Activated naive CD4-positive, alpha-beta T cell treated with anti-CD3 and anti-CD28 coated beads for 36 hours (primary cell): Measurements from ENCODE around the gene SEMA4D. TPM values are rescaled to one million over a fixed set of nuclear protein-coding genes. Genes with fewer than 3 reads are reported as not detected.
"Not testable (repeated sequence)": the region's sequence is repeated elsewhere in the genome, so short reads cannot be mapped to it uniquely, and the experiment has no call there.

Source experiments
- CTCF ChIA-PET: fragments of 350-600 bp; sonication (Branson Sonifier 250); formaldehyde crosslinking; loops from one replicate; lab custom pipeline; 2021; ENCODE audit warnings: antibody characterized with exemption; lab: Charles Lee
- DNase-seq: peaks from one replicate; pipeline ENCODE4 v3.0.0-alpha.2; 2020
- H3K27ac Mint-ChIP-seq: one replicate; pipeline ENCODE4 v1.8.0; 2021; ENCODE audit warnings: mild to moderate bottlenecking, mixed read lengths
- H3K27me3 Mint-ChIP-seq: one replicate; pipeline ENCODE4 v1.8.0; 2021; ENCODE audit warnings: low read depth, mixed read lengths
- H3K36me3 Mint-ChIP-seq: one replicate; pipeline ENCODE4 v1.8.0; 2021; ENCODE audit warnings: low read depth, mixed read lengths
- H3K4me1 Mint-ChIP-seq: one replicate; pipeline ENCODE4 v1.8.0; 2021; ENCODE audit warnings: low read depth, mixed read lengths
- H3K4me3 Mint-ChIP-seq: one replicate; pipeline ENCODE4 v1.8.0; 2021; ENCODE audit warnings: mild to moderate bottlenecking, moderate library complexity, mixed read lengths
- H3K9me3 Mint-ChIP-seq: one replicate; pipeline ENCODE4 v1.8.0; 2021; ENCODE audit warnings: mixed read lengths
- intact Hi-C: fragments of 100-400 bp; cut with micrococcal nuclease; formaldehyde crosslinking; loops from one replicate; pipeline ENCODE4 v1.15.1; 2023
- total RNA-seq, 2 experiments: library from RNA; stranded (reverse); gene quantifications; one replicate each; pipeline ENCODE4 v1.2.3, GENCODE V29; 2021

Gene SEMA4D
- total RNA-seq, 2 experiments from 2014 or later: 156 to 160 TPM

DNA sequence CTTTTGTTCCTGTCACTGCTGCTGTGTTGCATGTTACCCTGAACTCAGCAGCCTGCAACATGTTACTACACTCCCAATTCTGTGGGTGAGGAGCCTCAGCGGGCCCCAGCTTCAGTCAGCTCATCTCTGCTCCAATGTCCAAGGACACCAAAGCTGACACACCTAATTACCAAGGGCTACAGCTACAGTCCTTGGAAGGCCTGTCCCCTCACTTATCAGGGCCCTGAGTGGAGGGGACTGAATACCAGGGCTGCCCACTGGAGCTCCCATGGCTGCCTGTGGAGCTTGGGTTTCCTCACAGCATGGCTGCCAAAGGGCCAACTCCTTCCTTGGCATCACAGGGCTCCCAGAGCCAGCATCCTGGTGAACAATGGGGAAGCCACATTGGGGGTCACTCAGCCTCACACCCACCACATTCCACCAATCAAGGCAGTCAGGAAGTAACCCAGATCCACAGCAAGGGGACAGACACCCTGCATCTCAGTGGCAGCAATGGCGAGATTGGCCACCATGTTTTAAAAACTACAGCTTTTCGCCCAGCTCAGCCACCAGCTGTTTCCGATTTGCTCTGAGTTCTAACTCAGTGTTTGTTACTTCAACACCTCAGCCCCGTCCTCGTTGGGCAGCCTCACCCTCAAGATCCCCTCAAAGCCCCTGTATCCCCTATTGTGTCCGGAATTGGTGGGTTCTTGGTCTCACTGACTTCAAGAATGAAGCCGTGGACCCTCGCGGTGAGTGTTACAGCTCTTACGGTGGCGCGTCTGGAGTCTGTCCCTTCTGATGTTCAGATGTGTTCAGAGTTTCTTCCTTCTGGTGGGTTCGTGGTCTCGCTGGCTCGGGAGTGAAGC lies 18.9 kb downstream of the SEMA4D start:
- DNase-seq: no peak
- peak overlapping the region; percentile 97 for H3K27ac Mint-ChIP-seq
- CTCF ChIA-PET: interaction anchor here (1.0 to 2.0 kb wide), 8 partner anchors 14 to 70 kb away, joined by 3 to 12 read pairs (median 3); no protein-coding TSS in a partner anchor

DNA sequence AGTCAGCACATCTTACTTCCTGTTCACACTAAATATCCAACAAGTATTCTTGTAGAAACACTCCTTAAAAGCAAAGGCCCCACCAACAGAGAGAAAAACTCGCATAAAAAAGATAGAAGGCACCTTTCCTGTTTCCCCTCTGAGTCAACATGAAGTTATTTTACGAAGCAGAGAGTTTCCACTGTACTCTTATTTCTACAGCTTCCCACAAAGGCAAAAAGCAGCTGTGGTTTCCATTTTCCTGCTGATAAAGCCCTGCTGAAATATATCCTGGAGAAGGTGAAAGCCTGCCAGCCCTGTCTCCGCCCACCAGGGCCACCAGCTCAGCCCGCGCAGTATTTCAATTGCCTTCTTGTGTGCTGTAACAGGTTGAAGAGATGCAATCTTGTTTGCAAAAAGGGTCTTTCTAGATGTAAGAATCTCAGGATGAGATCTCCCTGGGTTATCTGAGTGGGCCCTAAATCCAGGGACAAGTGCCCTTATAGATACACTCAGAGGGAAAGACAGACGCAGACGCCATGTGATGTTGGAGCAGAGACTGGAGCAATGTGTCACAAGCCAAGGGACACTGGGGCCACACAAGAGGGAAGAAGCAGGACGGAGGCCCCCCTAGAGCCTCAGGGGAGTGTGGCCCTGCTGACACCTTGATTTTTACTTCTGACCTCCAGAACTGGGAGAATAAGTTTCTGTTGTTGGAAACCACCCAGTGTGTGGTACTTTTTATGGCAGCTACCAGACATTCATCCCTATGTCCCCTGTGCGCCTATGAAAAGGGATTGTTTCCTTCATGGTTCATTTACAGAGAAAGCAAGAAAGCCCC lies 19.9 kb downstream of the SEMA4D start:
- H3K4me3 Mint-ChIP-seq: peak overlapping the region; percentile 78
- intact Hi-C loops: loop anchor here (1.0 to 2.0 kb wide), 5 partner anchors 8 to 67 kb away; no protein-coding TSS in a partner anchor
- H3K27ac Mint-ChIP-seq: peak overlapping the region; percentile 97
- H3K27me3 Mint-ChIP-seq: no peaks in the 10 kb centered on the region
- DNase-seq: peak; percentile 73
- H3K4me1 Mint-ChIP-seq: peaks cover 89% of the 10 kb centered on the region
- H3K9me3 Mint-ChIP-seq: peaks cover 7% of the 10 kb centered on the region
- CTCF ChIA-PET: interaction anchor here (0.8 to 2.0 kb wide), 6 partner anchors 13 to 71 kb away, joined by 3 to 12 read pairs (median 5); no protein-coding TSS in a partner anchor
- H3K36me3 Mint-ChIP-seq: peaks cover 65% of the 10 kb centered on the region

More for the DNA sequence above, 18.9 kb downstream of the SEMA4D start:
- peaks cover 89% of the 10 kb centered on the region for H3K4me1 Mint-ChIP-seq
- H3K4me3 Mint-ChIP-seq: peak overlapping the region; percentile 78
- H3K9me3 Mint-ChIP-seq: peaks cover 7% of the 10 kb centered on the region
- intact Hi-C loops: loop anchor here (1.0 kb wide), 2 partner anchors 7 to 43 kb away; no protein-coding TSS in a partner anchor
- no peaks in the 10 kb centered on the region for H3K27me3 Mint-ChIP-seq
- H3K36me3 Mint-ChIP-seq: peaks cover 56% of the 10 kb centered on the region

DNA sequence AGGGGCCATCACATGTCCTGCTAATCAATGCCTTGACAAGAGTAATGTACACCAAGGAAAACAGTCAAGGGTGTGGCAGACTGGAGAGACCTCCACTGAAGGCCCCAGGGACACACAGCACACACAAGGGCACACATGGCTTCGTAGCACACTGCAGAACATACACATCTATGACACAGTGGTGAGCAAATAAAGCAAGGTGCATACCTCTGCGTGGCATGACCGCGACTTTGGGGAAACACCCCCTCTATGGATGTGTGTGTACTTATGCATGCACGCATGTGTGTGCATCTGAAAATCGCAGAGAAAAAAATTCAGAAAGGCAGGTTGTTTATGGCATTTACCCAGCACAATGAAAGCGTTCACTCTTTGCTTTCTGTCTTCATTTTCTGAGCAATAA lies 20.5 kb downstream of the SEMA4D start:
- Mint-ChIP-seq H3K27ac (peak overlapping the region; percentile 97), H3K27me3 (no peaks in the 10 kb centered on the region), H3K4me3 (peak overlapping the region; percentile 78), H3K36me3 (peaks cover 72% of the 10 kb centered on the region), H3K4me1 (peaks cover 89% of the 10 kb centered on the region), H3K9me3 (peaks cover 7% of the 10 kb centered on the region)
- peak; percentile 67 for DNase-seq
- CTCF ChIA-PET: interaction anchor here (1.9 to 4.0 kb wide), 2 partner anchors 67 to 72 kb away, joined by 8 to 19 read pairs; no protein-coding TSS in a partner anchor
- intact Hi-C loops: loop anchor here (1.0 to 2.0 kb wide), 3 partner anchors 10 to 67 kb away; no protein-coding TSS in a partner anchor

DNA sequence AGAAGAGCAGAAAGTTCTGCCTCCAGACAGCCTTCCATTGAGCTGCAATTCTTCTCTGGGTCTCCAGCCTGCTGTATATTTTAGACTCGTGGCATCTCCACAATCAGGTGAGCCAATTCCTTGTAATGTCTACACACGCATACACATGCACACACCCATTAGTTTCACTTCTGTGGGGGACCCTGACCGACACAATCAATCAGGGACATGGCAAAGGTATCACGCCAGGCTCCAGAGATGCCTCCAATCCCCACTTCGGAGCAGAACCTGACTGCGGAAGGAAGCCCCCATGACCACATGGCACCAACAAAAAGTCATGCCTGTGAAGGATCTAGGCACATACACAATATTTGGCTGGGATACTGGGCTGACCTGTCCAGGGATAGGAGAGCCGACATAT lies 21.4 kb downstream of the SEMA4D start:
- Mint-ChIP-seq H3K4me3 (peak overlapping the region; percentile 78), H3K27ac (peak overlapping the region; percentile 97), H3K27me3 (no peaks in the 10 kb centered on the region), H3K4me1 (peaks cover 87% of the 10 kb centered on the region), H3K36me3 (peaks cover 74% of the 10 kb centered on the region), H3K9me3 (peaks cover 7% of the 10 kb centered on the region)
- no peak for DNase-seq
- CTCF ChIA-PET: interaction anchor here (1.0 to 4.0 kb wide), 3 partner anchors 9 to 72 kb away, joined by 3 to 19 read pairs (median 4); no protein-coding TSS in a partner anchor
- intact Hi-C loops: loop anchor here (2.0 kb wide), 2 partner anchors 60 to 66 kb away; no protein-coding TSS in a partner anchor

DNA sequence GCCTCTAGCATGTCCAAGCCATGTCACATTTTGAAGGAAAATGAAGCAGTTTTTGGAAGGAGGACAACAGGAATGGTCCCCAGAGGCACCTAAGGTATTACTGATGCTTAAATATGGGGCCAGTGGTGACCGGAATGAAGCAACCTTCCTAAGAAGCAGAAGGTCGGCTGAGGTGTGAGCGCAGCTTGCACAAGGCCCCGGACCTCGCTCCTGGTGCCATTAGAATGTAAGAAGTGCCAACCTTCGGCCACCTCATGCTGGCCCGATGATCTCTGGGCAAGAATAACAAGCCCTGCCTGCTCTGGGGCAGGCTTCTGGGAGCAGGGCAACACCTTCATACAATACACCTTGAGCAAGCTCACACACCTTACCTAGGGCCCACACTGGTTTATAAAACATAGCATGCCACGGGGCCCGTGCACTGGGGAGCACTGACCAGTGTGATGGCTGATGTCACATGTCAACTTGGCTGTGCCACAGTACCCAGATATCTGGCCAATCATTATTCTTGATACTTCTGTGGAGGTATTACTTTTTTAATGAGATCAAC lies 21.9 kb downstream of the SEMA4D start:
- peaks cover 85% of the 10 kb centered on the region for H3K4me1 Mint-ChIP-seq
- peaks cover 7% of the 10 kb centered on the region for H3K9me3 Mint-ChIP-seq
- H3K36me3 Mint-ChIP-seq: peaks cover 74% of the 10 kb centered on the region
- peak overlapping the region; percentile 78 for H3K4me3 Mint-ChIP-seq
- CTCF ChIA-PET: interaction anchor here (0.6 to 4.0 kb wide), 6 partner anchors 9 to 73 kb away, joined by 3 to 19 read pairs (median 4); no protein-coding TSS in a partner anchor
- no peaks in the 10 kb centered on the region for H3K27me3 Mint-ChIP-seq
- peak overlapping the region; percentile 97 for H3K27ac Mint-ChIP-seq
- DNase-seq: no peak
- intact Hi-C loops: loop anchor here (2.0 kb wide), 2 partner anchors 61 to 65 kb away; no protein-coding TSS in a partner anchor

DNA sequence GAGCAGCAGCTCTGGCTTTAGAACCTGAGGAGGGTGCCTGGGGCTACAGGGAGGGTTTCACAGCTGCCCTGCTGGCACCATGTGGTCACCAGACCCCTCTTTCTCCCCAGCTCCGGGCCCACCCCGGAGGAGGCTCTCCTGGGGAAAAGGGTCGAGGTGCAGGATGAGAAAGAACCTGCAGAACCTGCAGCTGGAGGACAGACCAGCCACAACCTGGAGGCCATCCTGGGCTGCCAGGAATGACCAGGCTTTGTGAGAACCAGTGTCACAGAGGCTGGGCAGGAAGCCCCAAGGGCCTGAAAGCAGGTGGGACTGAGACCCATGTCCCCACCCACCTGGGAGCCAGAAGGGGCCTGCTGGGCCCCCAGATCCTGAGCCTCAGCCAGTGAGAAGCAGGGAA lies 23.0 kb downstream of the SEMA4D start:
- CTCF ChIA-PET: interaction anchor here (0.6 to 4.0 kb wide), 7 partner anchors 8 to 119 kb away, joined by 3 to 19 read pairs (median 4); no protein-coding TSS in a partner anchor
- no peaks in the 10 kb centered on the region for H3K27me3 Mint-ChIP-seq
- peaks cover 74% of the 10 kb centered on the region for H3K36me3 Mint-ChIP-seq
- DNase-seq: peak; percentile 3
- H3K27ac Mint-ChIP-seq: peak overlapping the region; percentile 97
- H3K9me3 Mint-ChIP-seq: peaks cover 7% of the 10 kb centered on the region
- intact Hi-C loops: no loop called here
- H3K4me1 Mint-ChIP-seq: peaks cover 91% of the 10 kb centered on the region
- no peak overlapping the region for H3K4me3 Mint-ChIP-seq

DNA sequence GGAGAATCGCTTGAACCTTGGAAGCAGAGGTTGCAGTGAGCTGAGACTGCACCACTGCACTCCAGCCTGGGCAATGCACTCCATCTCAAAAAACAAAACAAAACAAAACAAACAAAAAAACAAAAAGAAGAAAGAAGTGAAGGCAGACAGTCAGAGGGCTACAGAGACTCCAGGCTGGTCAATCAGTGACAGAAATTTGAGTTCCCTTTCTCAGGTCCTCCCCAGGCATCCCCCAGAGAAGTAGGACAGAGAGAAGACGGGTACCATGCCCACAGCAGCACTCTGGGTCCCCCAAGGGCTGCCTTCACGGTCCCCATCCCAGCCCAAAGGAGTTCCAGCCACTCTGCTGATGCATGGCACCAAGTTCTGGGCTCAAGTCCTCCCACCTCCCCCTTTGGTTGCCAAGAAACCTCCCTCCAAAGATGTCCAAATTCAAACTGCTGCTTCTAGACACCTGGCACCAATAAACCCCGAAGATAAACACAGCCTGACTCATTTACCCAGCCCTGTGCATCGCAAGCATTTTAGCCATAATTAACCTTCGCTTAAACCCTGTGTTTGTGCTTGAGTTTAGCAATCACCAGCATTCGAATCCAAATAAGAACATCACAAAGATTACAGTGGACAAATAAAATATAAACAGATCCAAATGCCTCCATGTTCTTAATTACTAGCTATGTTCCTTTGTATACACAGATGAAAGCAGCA lies 24.0 kb downstream of the SEMA4D start:
- peak overlapping the region; percentile 68 for H3K27ac Mint-ChIP-seq
- H3K4me3 Mint-ChIP-seq: no peak overlapping the region
- intact Hi-C loops: no loop called here
- H3K4me1 Mint-ChIP-seq: peaks cover 91% of the 10 kb centered on the region
- CTCF ChIA-PET: interaction anchor here (0.9 to 4.0 kb wide), 2 partner anchors 56 to 75 kb away, joined by 3 to 19 read pairs; no protein-coding TSS in a partner anchor
- peak; percentile 7 for DNase-seq
- H3K36me3 Mint-ChIP-seq: peaks cover 74% of the 10 kb centered on the region
- H3K9me3 Mint-ChIP-seq: no peaks in the 10 kb centered on the region
- H3K27me3 Mint-ChIP-seq: no peaks in the 10 kb centered on the region

DNA sequence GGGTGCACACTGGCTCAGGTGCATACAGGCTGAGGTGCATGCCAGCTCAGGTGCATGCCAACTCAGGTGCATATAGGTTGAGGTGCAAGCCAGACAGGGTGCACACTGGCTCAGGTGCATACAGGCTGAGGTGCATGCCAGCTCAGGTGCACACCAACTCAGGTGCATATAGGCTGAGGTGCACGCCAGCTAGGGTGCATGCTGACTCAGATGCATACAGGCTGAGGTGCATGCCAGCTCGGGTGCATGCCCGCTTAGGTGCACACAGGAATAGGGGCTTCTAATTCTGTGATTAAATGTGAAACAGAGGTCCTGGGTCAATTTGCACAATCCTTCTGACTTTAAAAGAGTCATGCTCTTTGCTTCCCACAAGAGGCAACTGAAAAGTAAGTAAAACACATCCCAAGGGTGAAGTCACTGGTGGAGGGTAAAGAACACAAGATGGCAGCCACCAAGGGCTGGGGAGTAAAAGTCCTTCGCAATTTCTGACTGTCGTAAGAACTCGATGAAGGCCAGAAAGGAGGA lies 26.1 kb downstream of the SEMA4D start:
- DNase-seq, H3K4me3 Mint-ChIP-seq, H3K9me3 Mint-ChIP-seq, intact Hi-C loops, H3K27me3 Mint-ChIP-seq: not testable (repeated sequence)
- H3K4me1 Mint-ChIP-seq: peaks cover 89% of the 10 kb centered on the region
- H3K27ac Mint-ChIP-seq: peak overlapping the region; percentile 14
- CTCF ChIA-PET: interaction anchor here (0.7 to 1.1 kb wide), 2 partner anchors 9 to 18 kb away, joined by 3 to 4 read pairs; no protein-coding TSS in a partner anchor
- H3K36me3 Mint-ChIP-seq: peaks cover 65% of the 10 kb centered on the region

DNA sequence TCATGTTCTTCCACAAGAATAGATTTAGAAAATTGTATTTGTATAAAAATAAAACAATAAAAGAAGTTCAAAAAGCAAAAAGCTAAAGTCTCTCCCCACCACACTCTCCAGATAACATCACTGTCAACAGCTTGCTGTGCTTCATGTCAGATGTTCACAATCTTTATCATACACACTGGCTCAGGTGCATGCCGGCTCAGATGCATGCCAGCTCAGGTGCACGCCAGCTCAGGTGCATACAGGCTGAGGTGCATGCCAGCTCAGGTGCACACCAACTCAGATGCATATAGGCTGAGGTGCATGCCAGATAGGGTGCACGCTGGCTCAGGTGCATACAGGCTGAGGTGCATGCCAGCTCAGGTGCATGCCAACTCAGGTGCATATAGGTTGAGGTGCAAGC lies 26.5 kb downstream of the SEMA4D start:
- intact Hi-C loops: no loop called here
- H3K4me1 Mint-ChIP-seq: peaks cover 89% of the 10 kb centered on the region
- no peak overlapping the region for H3K27ac Mint-ChIP-seq
- no peak overlapping the region for H3K4me3 Mint-ChIP-seq
- no peaks in the 10 kb centered on the region for H3K9me3 Mint-ChIP-seq
- no peaks in the 10 kb centered on the region for H3K27me3 Mint-ChIP-seq
- CTCF ChIA-PET: interaction anchor here (0.7 to 2.3 kb wide), 5 partner anchors 8 to 54 kb away, joined by 3 to 8 read pairs (median 4); no protein-coding TSS in a partner anchor
- no peak for DNase-seq
- H3K36me3 Mint-ChIP-seq: peaks cover 60% of the 10 kb centered on the region

DNA sequence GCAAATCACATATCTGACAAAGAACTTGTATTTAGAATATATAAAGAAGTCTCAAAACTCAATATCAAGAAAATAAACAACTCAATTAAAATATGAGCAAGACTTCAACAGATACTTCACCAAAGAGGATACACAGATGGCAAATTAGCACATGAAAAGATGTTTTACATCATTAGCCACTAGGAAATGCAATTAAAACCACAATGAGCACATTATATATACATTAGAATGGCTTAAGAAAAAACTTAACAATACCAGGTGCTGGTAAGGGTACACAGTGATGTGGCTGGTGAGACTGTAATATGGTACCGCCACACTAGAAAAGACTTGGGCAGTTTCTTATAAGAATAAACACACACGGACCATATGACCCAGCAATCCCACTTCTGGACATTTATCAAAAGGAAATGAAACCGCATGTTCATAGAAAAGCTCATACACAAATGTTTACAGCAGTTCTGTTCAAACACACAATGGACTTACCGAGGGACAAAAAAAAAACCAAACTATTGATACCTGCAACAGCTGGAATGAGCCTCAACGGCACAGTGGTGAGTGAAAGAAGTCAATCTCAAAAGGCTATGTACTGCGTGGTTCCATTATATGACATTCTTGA lies 27.6 kb downstream of the SEMA4D start:
- CTCF ChIA-PET: interaction anchor here (0.8 to 2.3 kb wide), 5 partner anchors 13 to 78 kb away, joined by 3 to 11 read pairs (median 6); no protein-coding TSS in a partner anchor
- peaks cover 89% of the 10 kb centered on the region for H3K4me1 Mint-ChIP-seq
- no peak for DNase-seq
- no peaks in the 10 kb centered on the region for H3K27me3 Mint-ChIP-seq
- peaks cover 61% of the 10 kb centered on the region for H3K36me3 Mint-ChIP-seq
- no peaks in the 10 kb centered on the region for H3K9me3 Mint-ChIP-seq
- peak overlapping the region; percentile 97 for H3K27ac Mint-ChIP-seq
- no peak overlapping the region for H3K4me3 Mint-ChIP-seq
- intact Hi-C loops: no loop called here
